Fibroblast of lung (primary cell): Measurements from ENCODE around the gene CEBPE. TPM values are rescaled to one million over a fixed set of nuclear protein-coding genes. Genes with fewer than 3 reads are reported as not detected.

Experiments used
- DNase-seq, 2 donors: peaks; one replicate each; pipeline versions ENCODE4 v3.0.0 to v3.0.0-alpha.2; 2010; ENCODE audit warnings: low read depth in 2 of 2
- H2AFZ ChIP-seq: 2 replicates; pipeline ENCODE4 v1.5.1; 2012; ENCODE audit warnings: low read length, control low read depth, inconsistent platforms
- H3K27ac ChIP-seq: 2 replicates; pipeline ENCODE4 v1.5.1; 2011; ENCODE audit warnings: low read length, control low read depth; ENCODE audit not compliant: insufficient read depth
- H3K27me3 ChIP-seq: 2 replicates; pipeline ENCODE4 v1.5.1; 2011; ENCODE audit warnings: mild to moderate bottlenecking, low read length; ENCODE audit not compliant: control insufficient read depth, insufficient read depth
- H3K36me3 ChIP-seq: 2 replicates; pipeline ENCODE4 v1.5.1; 2011; ENCODE audit warnings: low read length; ENCODE audit not compliant: control insufficient read depth, insufficient read depth
- H3K4me1 ChIP-seq: 2 replicates; pipeline ENCODE4 v1.5.1; 2011; ENCODE audit warnings: low read length; ENCODE audit not compliant: control insufficient read depth, insufficient read depth; ENCODE audit errors: extremely low read depth
- H3K4me2 ChIP-seq: 2 replicates; pipeline ENCODE4 v1.5.1; 2011; ENCODE audit warnings: low read length, control low read depth; ENCODE audit not compliant: insufficient read depth; ENCODE audit errors: extremely low read depth
- H3K4me3 ChIP-seq, 4 experiments: fragments of 200-600 bp in 1 of 4; sonication (generic) in 1 of 4; replicated peaks in 1 of 4; 2 replicates each; pipeline ENCODE4 v1.5.1; 2011 to 2016; ENCODE audit warnings: low read length in 4 of 4, low read depth in 3 of 4, mild to moderate bottlenecking in 3 of 4, control low read depth in 2 of 4, inconsistent platforms in 1 of 4, mixed read lengths in 1 of 4; ENCODE audit not compliant: insufficient read depth in 1 of 4; ENCODE audit errors: control extremely low read depth in 1 of 4
- H3K79me2 ChIP-seq: 2 replicates; pipeline ENCODE4 v1.5.1; 2012; ENCODE audit warnings: mild to moderate bottlenecking, low read length, inconsistent platforms; ENCODE audit not compliant: control insufficient read depth, insufficient read depth
- H3K9ac ChIP-seq: 2 replicates; pipeline ENCODE4 v1.5.1; 2011; ENCODE audit warnings: mild to moderate bottlenecking, low read length, control low read depth; ENCODE audit not compliant: insufficient read depth
- H3K9me3 ChIP-seq: 2 replicates; pipeline ENCODE4 v1.5.1; 2012; ENCODE audit warnings: low read depth, low read length; ENCODE audit not compliant: control insufficient read depth, insufficient read depth
- H4K20me1 ChIP-seq: 2 replicates; pipeline ENCODE4 v1.5.1; 2011; ENCODE audit warnings: low read length; ENCODE audit not compliant: control insufficient read depth, insufficient read depth; ENCODE audit errors: extremely low read depth
- EZH2 ChIP-seq: IDR thresholded peaks from 2 replicates; pipeline ENCODE4 v1.5.1; 2012; ENCODE audit warnings: low read length, control low read depth, mild to moderate bottlenecking; ENCODE audit errors: missing control alignments
- polyA plus RNA-seq, 2 donors: library from polyadenylated mRNA; depleted of rRNA in 1 of 2; stranded (reverse) in 1 of 2; unstranded in 1 of 2; fragments of >200 nt; gene quantifications; 2 replicates each; pipeline ENCODE4 v1.2.1, GENCODE V29; 2011 to 2012; ENCODE audit warnings: missing spikeins in 1 of 2
- total RNA-seq: library from RNA; depleted of rRNA; stranded (reverse); fragments of >200 nt; gene quantifications from 2 replicates; pipeline ENCODE4 v1.2.1, GENCODE V29; 2014
- TF ChIP-seq, protein P1 (sequence below), 2 donors: IDR thresholded peaks in 1 of 2; conservative IDR thresholded peaks in 1 of 2; 1 replicate in 1 of 2; 2 replicates in 1 of 2; pipeline ENCODE4 v1.5.1; 2011 to 2012; ENCODE audit warnings: low read length in 2 of 2, control low read depth in 1 of 2, inconsistent platforms in 1 of 2, low read depth in 1 of 2, mild to moderate bottlenecking in 1 of 2

Gene CEBPE
- total and polyA plus RNA-seq, 2 donors (not counting 1 experiment from before 2014, with no cell fraction given): not detected

DNA sequence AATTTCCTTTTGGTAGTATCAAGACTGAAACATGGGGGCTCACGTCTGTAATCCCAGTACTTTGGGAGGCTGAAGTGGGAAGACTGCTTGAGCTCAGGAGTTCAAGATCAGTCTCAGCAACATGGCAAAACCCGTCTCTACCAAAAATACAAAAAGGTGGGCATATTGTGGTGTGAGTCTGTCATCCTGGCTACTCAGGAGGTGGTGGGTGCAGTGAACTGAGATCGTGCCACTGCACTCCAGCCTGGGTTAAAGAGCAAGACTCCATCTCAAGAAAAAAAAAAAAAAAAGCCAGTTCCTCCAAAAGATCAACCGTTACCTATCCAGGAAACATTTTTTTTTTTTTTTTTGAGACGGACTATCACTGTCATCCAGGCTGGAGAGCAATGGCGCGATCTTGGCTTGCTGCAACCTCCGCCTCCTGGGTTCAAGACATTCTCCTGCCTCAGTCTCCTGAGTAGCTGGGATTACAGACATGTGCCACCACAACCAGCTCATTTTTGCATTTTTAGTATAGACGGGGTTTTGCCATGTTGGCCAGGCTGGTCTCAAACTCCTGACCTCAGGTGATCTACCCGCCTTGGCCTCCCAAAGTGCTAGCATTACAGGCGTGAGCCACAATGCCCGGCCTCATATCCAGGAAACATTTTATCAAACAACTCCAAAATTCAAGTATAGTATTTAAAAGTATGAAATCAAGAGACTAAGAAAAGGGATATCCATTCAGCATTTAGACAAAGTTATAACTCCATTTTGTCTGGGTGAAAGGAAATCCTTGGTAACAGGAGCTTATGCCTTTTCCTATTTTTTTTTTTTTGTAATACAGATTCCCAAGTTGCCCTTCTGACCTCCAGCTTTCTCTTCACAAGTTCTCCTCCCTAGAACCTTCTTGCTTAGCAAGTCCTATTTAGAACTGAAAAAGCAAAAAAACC, 27.5 kb downstream of the CEBPE start:
- Histone ChIP-seq H3K9ac (no peak overlapping the region), H3K27me3 (no peaks in the 10 kb centered on the region), H3K9me3 (no peaks in the 10 kb centered on the region), H4K20me1 (peaks cover 1% of the 10 kb centered on the region), H3K79me2 (peaks cover 58% of the 10 kb centered on the region), H3K36me3 (peaks cover 17% of the 10 kb centered on the region), H3K4me3 (no peak overlapping the region), H2AFZ (no peak overlapping the region), H3K4me1 (no peaks in the 10 kb centered on the region), H3K27ac (no peak overlapping the region), H3K4me2 (no peak overlapping the region)
- DNase-seq: no peak
- TF ChIP-seq, protein P1, sequence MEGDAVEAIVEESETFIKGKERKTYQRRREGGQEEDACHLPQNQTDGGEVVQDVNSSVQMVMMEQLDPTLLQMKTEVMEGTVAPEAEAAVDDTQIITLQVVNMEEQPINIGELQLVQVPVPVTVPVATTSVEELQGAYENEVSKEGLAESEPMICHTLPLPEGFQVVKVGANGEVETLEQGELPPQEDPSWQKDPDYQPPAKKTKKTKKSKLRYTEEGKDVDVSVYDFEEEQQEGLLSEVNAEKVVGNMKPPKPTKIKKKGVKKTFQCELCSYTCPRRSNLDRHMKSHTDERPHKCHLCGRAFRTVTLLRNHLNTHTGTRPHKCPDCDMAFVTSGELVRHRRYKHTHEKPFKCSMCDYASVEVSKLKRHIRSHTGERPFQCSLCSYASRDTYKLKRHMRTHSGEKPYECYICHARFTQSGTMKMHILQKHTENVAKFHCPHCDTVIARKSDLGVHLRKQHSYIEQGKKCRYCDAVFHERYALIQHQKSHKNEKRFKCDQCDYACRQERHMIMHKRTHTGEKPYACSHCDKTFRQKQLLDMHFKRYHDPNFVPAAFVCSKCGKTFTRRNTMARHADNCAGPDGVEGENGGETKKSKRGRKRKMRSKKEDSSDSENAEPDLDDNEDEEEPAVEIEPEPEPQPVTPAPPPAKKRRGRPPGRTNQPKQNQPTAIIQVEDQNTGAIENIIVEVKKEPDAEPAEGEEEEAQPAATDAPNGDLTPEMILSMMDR (conservative IDR thresholded peaks at IDR 0.05 in 1 of 2, IDR thresholded peaks at IDR 0.05 in 1 of 2; ENCODE audit: low read depth in 1 of 2, low read length in 2 of 2): no peak
- no peak for TF ChIP-seq EZH2

DNA sequence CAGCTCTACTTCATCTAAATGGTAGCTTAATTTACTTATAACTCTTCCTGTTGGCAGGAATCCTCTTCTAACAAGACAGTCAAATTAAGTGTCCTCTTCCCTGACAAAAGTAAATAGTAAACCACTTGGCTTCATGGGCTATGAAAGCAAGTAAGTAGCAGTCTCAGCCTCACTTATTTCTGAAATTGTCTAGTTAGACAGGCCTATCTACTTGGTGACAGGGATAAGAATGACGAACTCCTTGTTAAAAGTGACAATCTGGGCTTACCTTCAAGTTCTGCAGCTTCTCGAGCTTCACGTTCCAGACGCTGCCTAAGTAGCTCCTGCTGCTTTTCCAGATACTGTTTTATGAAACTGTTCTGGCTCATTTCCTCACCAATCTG, 28.8 kb downstream of the CEBPE start:
- Histone ChIP-seq H3K4me1 (no peaks in the 10 kb centered on the region), H3K4me2 (no peak overlapping the region), H2AFZ (no peak overlapping the region), H3K4me3 (no peak overlapping the region), H3K36me3 (peaks cover 18% of the 10 kb centered on the region), H3K79me2 (peaks cover 56% of the 10 kb centered on the region), H3K27ac (no peak overlapping the region), H3K9ac (no peak overlapping the region), H3K27me3 (no peaks in the 10 kb centered on the region), H3K9me3 (no peaks in the 10 kb centered on the region), H4K20me1 (peaks cover 1% of the 10 kb centered on the region)
- DNase-seq: no peak
- TF ChIP-seq EZH2: no peak
- TF ChIP-seq, protein P1 (conservative IDR thresholded peaks at IDR 0.05 in 1 of 2, IDR thresholded peaks at IDR 0.05 in 1 of 2; ENCODE audit: low read depth in 1 of 2, low read length in 2 of 2): no peak

DNA sequence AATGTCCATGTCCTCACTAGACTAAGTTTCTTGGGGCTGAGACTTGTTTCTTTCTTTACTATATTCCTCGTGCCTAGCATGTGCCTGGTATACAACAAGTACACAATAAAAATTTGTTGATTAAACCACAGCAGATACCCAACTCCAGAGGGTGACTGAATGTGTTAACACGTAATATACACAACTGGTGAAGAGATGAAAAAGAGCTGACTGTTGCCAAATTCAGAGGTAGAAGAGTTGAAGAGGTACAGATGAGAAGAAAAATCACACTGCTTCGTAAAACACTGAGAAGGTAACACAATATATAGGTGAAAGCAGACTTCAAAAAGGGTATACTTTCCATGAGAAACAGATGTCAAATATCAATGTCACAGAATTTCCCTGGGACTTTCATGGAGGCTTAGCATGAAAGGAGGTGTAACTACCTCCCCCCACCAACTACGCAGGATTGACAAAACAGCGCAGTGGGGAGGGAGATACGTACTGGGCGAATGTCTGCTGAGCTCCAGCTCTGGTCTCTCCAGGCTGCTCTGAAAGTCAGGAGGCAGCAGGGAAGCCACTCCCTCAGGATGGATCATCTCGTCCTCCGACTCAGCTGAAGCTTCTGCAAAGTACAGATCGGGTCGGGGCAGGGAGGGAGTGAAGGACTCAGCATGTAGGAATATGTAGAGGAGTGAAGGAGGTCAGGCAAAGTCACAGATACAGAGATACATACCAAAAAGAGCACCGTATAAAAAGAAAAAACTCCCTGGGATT, 29.4 kb downstream of the CEBPE start:
- Histone ChIP-seq H3K4me2 (no peak overlapping the region), H3K27ac (no peak overlapping the region), H3K4me1 (no peaks in the 10 kb centered on the region), H3K36me3 (peaks cover 18% of the 10 kb centered on the region), H4K20me1 (peaks cover 1% of the 10 kb centered on the region), H2AFZ (no peak overlapping the region), H3K9me3 (no peaks in the 10 kb centered on the region), H3K79me2 (peaks cover 56% of the 10 kb centered on the region), H3K4me3 (no peak overlapping the region), H3K27me3 (no peaks in the 10 kb centered on the region), H3K9ac (no peak overlapping the region)
- no peak for TF ChIP-seq EZH2
- TF ChIP-seq, protein P1 (conservative IDR thresholded peaks at IDR 0.05 in 1 of 2, IDR thresholded peaks at IDR 0.05 in 1 of 2; ENCODE audit: low read depth in 1 of 2, low read length in 2 of 2): no peak
- DNase-seq: no peak
